Measurements from ENCODE around the gene ANKS1B.

GRCh38 chr12:98714426-98714825 is 1270.3 kb downstream of the ANKS1B start:
- no peak for TF ChIP-seq POLR2A (IDR thresholded peaks at IDR 0.05; ENCODE audit: borderline replicate concordance, extremely low read depth, insufficient read depth, insufficient read length)
- TF ChIP-seq, protein P1, sequence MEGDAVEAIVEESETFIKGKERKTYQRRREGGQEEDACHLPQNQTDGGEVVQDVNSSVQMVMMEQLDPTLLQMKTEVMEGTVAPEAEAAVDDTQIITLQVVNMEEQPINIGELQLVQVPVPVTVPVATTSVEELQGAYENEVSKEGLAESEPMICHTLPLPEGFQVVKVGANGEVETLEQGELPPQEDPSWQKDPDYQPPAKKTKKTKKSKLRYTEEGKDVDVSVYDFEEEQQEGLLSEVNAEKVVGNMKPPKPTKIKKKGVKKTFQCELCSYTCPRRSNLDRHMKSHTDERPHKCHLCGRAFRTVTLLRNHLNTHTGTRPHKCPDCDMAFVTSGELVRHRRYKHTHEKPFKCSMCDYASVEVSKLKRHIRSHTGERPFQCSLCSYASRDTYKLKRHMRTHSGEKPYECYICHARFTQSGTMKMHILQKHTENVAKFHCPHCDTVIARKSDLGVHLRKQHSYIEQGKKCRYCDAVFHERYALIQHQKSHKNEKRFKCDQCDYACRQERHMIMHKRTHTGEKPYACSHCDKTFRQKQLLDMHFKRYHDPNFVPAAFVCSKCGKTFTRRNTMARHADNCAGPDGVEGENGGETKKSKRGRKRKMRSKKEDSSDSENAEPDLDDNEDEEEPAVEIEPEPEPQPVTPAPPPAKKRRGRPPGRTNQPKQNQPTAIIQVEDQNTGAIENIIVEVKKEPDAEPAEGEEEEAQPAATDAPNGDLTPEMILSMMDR (IDR thresholded peaks at IDR 0.05 in 2 of 3, conservative IDR thresholded peaks at IDR 0.05 in 1 of 3; ENCODE audit: borderline replicate concordance in 1 of 3, insufficient read depth in 1 of 3, low read depth in 2 of 3, low read length in 2 of 3) = no peak
- no peak for TF ChIP-seq EZH2phosphoT487 (IDR thresholded peaks at IDR 0.05; ENCODE audit: borderline replicate concordance)
- TF ChIP-seq POLR2AphosphoS5 (IDR thresholded peaks at IDR 0.05; ENCODE audit: low read depth, low read length) = no peak
- no peak for TF ChIP-seq REST (IDR thresholded peaks at IDR 0.05; ENCODE audit: low read depth)
- no peak for TF ChIP-seq EZH2 (IDR thresholded peaks at IDR 0.05)
- TF ChIP-seq RAD21 (IDR thresholded peaks at IDR 0.05; ENCODE audit: low read depth) = no peak
- TF ChIP-seq, protein P2, sequence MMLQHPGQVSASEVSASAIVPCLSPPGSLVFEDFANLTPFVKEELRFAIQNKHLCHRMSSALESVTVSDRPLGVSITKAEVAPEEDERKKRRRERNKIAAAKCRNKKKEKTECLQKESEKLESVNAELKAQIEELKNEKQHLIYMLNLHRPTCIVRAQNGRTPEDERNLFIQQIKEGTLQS (IDR thresholded peaks at IDR 0.05) = no peak
- no peak for TF ChIP-seq SIN3A (IDR thresholded peaks at IDR 0.05; ENCODE audit: low read depth)
- TF ChIP-seq SRF (IDR thresholded peaks at IDR 0.05; ENCODE audit: low read depth) = no peak

Measured in HCT116 (cell line).